ENCODE measurements around the gene HIGD1B. TPM values are rescaled to one million over a fixed set of nuclear protein-coding genes. Genes with fewer than 3 reads are reported as not detected.
A peak's percentile ranks its signal among the peaks of the same experiment; 100 is the strongest.

Gene HIGD1B
- total and polyA plus RNA-seq, 2 of the 13 experiments (the other 11 are each of a cell fraction or from before 2014, with no cell fraction given) = not detected

DNA sequence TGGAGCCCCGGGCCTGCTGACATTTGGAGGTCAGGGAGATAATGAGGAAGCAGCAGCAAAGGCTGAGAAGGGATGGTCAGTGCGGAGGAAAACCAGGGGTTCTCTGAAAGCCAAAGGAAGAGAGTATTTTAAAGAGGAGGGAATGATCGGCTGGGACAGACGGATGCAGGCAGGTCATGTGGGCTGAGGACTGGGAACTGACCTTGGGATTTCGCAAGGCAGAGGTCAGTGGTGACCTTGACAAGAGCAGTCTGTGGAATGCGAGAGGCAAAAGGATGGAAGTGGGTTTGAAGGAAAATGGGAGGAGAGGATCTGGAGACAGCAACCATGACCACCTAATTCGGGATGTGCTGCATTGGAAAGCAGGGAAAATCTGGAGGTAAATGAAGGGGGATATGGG lies 41.3 kb downstream of the HIGD1B start (continued):
- TF ChIP-seq, protein P1, sequence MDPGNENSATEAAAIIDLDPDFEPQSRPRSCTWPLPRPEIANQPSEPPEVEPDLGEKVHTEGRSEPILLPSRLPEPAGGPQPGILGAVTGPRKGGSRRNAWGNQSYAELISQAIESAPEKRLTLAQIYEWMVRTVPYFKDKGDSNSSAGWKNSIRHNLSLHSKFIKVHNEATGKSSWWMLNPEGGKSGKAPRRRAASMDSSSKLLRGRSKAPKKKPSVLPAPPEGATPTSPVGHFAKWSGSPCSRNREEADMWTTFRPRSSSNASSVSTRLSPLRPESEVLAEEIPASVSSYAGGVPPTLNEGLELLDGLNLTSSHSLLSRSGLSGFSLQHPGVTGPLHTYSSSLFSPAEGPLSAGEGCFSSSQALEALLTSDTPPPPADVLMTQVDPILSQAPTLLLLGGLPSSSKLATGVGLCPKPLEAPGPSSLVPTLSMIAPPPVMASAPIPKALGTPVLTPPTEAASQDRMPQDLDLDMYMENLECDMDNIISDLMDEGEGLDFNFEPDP (CRISPR knock-in tag; conservative IDR thresholded peaks at IDR 0.05) = no peak
- TF ChIP-seq, protein P2, sequence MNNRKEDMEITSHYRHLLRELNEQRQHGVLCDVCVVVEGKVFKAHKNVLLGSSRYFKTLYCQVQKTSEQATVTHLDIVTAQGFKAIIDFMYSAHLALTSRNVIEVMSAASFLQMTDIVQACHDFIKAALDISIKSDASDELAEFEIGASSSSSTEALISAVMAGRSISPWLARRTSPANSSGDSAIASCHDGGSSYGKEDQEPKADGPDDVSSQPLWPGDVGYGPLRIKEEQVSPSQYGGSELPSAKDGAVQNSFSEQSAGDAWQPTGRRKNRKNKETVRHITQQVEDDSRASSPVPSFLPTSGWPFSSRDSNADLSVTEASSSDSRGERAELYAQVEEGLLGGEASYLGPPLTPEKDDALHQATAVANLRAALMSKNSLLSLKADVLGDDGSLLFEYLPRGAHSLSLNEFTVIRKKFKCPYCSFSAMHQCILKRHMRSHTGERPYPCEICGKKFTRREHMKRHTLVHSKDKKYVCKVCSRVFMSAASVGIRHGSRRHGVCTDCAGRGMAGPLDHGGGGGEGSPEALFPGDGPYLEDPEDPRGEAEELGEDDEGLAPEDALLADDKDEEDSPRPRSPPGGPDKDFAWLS (CRISPR knock-in tag; IDR thresholded peaks at IDR 0.05; ENCODE audit: borderline replicate concordance) = no peak
- no peak for TF ChIP-seq FIP1L1 (IDR thresholded peaks at IDR 0.05; ENCODE audit: borderline replicate concordance, insufficient read depth, low read depth, low read length)
- TF ChIP-seq, protein P3, sequence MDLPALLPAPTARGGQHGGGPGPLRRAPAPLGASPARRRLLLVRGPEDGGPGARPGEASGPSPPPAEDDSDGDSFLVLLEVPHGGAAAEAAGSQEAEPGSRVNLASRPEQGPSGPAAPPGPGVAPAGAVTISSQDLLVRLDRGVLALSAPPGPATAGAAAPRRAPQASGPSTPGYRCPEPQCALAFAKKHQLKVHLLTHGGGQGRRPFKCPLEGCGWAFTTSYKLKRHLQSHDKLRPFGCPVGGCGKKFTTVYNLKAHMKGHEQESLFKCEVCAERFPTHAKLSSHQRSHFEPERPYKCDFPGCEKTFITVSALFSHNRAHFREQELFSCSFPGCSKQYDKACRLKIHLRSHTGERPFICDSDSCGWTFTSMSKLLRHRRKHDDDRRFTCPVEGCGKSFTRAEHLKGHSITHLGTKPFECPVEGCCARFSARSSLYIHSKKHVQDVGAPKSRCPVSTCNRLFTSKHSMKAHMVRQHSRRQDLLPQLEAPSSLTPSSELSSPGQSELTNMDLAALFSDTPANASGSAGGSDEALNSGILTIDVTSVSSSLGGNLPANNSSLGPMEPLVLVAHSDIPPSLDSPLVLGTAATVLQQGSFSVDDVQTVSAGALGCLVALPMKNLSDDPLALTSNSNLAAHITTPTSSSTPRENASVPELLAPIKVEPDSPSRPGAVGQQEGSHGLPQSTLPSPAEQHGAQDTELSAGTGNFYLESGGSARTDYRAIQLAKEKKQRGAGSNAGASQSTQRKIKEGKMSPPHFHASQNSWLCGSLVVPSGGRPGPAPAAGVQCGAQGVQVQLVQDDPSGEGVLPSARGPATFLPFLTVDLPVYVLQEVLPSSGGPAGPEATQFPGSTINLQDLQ (CRISPR knock-in tag; IDR thresholded peaks at IDR 0.05) = no peak
- TF ChIP-seq, protein P4, sequence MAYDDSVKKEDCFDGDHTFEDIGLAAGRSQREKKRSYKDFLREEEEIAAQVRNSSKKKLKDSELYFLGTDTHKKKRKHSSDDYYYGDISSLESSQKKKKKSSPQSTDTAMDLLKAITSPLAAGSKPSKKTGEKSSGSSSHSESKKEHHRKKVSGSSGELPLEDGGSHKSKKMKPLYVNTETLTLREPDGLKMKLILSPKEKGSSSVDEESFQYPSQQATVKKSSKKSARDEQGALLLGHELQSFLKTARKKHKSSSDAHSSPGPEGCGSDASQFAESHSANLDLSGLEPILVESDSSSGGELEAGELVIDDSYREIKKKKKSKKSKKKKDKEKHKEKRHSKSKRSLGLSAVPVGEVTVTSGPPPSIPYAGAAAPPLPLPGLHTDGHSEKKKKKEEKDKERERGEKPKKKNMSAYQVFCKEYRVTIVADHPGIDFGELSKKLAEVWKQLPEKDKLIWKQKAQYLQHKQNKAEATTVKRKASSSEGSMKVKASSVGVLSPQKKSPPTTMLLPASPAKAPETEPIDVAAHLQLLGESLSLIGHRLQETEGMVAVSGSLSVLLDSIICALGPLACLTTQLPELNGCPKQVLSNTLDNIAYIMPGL (CRISPR knock-in tag; IDR thresholded peaks at IDR 0.05; ENCODE audit: borderline replicate concordance in 1 of 2, low read depth in 1 of 2) = no peak
- TF ChIP-seq FOSL2 (CRISPR knock-in tag; IDR thresholded peaks at IDR 0.05) = peak; percentile 37; the same call in 1 of the 2 replicates
- 0 out of 2 replicates have a peak, but pooled peaks have one; percentile 31 for TF ChIP-seq SMAD3 (CRISPR knock-in tag; IDR thresholded peaks at IDR 0.05)
- TF ChIP-seq GATAD1 (CRISPR knock-in tag; IDR thresholded peaks at IDR 0.05) = 0 out of 2 replicates have a peak, but pooled peaks have one; percentile 19
- peak; percentile 89 for TF ChIP-seq GATAD2A (CRISPR knock-in tag; IDR thresholded peaks at IDR 0.05)
- TF ChIP-seq HOXA3 (CRISPR knock-in tag; IDR thresholded peaks at IDR 0.05) = peak; percentile 60; the same call in 1 of the 2 replicates
- TF ChIP-seq ZNF335 (CRISPR knock-in tag; IDR thresholded peaks at IDR 0.05) = peak; percentile 94
- TF ChIP-seq GPN1 (CRISPR knock-in tag; IDR thresholded peaks at IDR 0.05; ENCODE audit: borderline replicate concordance) = no peak
- TF ChIP-seq RARA (CRISPR knock-in tag; IDR thresholded peaks at IDR 0.05) = peak; percentile 69
- TF ChIP-seq, protein P5, sequence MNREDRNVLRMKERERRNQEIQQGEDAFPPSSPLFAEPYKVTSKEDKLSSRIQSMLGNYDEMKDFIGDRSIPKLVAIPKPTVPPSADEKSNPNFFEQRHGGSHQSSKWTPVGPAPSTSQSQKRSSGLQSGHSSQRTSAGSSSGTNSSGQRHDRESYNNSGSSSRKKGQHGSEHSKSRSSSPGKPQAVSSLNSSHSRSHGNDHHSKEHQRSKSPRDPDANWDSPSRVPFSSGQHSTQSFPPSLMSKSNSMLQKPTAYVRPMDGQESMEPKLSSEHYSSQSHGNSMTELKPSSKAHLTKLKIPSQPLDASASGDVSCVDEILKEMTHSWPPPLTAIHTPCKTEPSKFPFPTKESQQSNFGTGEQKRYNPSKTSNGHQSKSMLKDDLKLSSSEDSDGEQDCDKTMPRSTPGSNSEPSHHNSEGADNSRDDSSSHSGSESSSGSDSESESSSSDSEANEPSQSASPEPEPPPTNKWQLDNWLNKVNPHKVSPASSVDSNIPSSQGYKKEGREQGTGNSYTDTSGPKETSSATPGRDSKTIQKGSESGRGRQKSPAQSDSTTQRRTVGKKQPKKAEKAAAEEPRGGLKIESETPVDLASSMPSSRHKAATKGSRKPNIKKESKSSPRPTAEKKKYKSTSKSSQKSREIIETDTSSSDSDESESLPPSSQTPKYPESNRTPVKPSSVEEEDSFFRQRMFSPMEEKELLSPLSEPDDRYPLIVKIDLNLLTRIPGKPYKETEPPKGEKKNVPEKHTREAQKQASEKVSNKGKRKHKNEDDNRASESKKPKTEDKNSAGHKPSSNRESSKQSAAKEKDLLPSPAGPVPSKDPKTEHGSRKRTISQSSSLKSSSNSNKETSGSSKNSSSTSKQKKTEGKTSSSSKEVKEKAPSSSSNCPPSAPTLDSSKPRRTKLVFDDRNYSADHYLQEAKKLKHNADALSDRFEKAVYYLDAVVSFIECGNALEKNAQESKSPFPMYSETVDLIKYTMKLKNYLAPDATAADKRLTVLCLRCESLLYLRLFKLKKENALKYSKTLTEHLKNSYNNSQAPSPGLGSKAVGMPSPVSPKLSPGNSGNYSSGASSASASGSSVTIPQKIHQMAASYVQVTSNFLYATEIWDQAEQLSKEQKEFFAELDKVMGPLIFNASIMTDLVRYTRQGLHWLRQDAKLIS (CRISPR knock-in tag; IDR thresholded peaks at IDR 0.05) = no peak
- no peak for TF ChIP-seq ZNF674 (CRISPR knock-in tag; IDR thresholded peaks at IDR 0.05; ENCODE audit: low read depth)
- no peak for TF ChIP-seq GZF1 (CRISPR knock-in tag; IDR thresholded peaks at IDR 0.05)
- 0 out of 2 replicates have a peak, but pooled peaks have one; percentile 54 for TF ChIP-seq ZNF317 (CRISPR knock-in tag; IDR thresholded peaks at IDR 0.05)
- TF ChIP-seq MXD4 (CRISPR knock-in tag; IDR thresholded peaks at IDR 0.05) = 0 out of 2 replicates have a peak, but pooled peaks have one; percentile 21
- TF ChIP-seq ZBTB8A (CRISPR knock-in tag; IDR thresholded peaks at IDR 0.05; ENCODE audit: borderline replicate concordance, low read depth) = no peak

All from HepG2 (cell line).